Measurements from ENCODE around the gene ARIH1.

- TF ChIP-seq CTCF (IDR thresholded peaks at IDR 0.05) (no peak), MAX (IDR thresholded peaks at IDR 0.05; ENCODE audit: low read depth) (no peak), YY1 (IDR thresholded peaks at IDR 0.05; ENCODE audit: low read depth) (no peak), NRF1 (IDR thresholded peaks at IDR 0.05; ENCODE audit: low read depth, low read length) (no peak), ELF1 (IDR thresholded peaks at IDR 0.05) (no peak)
Observed at GRCh38 chr15:72445426-72445825, 28.7 kb upstream of the ARIH1 start.

All from SK-N-SH (cell line).